Peyer's patch (tissue), 4 donors: ENCODE measurements around the gene LMO4.

Source experiments
- CTCF ChIP-seq, 6 experiments: fragments of 450-650 bp in 4 of 6; fragments of 200-600 bp in 2 of 6; sonication (generic) in 1 of 6; IDR thresholded peaks; one replicate each; pipeline ENCODE4 v1.5.1; 2017 to 2019; ENCODE audit warnings: antibody characterized with exemption in 6 of 6, mild to moderate bottlenecking in 3 of 6, moderate library complexity in 1 of 6
- POLR2A ChIP-seq, 2 donors: fragments of 450-650 bp; IDR thresholded peaks; one replicate each; pipeline ENCODE4 v1.5.1; 2017; ENCODE audit warnings: antibody characterized with exemption in 2 of 2, mild to moderate bottlenecking in 2 of 2, moderate library complexity in 2 of 2

- TF ChIP-seq CTCF (IDR thresholded peaks at IDR 0.05) (no peak), POLR2A (IDR thresholded peaks at IDR 0.05) (no peak)
Observed at GRCh38 chr1:87362834-87363426, 34.2 kb downstream of the LMO4 start.
